Thyroid gland (tissue), 4 donors: ENCODE results near the gene TPMT.

ENCODE experiments used
- POLR2A ChIP-seq, 2 donors: fragments of 450-650 bp; IDR thresholded peaks; one replicate each; pipeline ENCODE4 v1.6.1; 2017; ENCODE audit warnings: antibody characterized with exemption in 2 of 2, mild to moderate bottlenecking in 2 of 2, moderate library complexity in 1 of 2
- TF ChIP-seq, protein P1 (sequence below), 6 experiments: fragments of 200-600 bp in 3 of 6; fragments of 450-650 bp in 3 of 6; sonication (generic) in 3 of 6; IDR thresholded peaks; one replicate each; pipeline ENCODE4 v1.5.1; 2016 to 2019; ENCODE audit warnings: antibody characterized with exemption in 6 of 6, mild to moderate bottlenecking in 2 of 6, inconsistent platforms in 1 of 6, moderate library complexity in 1 of 6

DNA sequence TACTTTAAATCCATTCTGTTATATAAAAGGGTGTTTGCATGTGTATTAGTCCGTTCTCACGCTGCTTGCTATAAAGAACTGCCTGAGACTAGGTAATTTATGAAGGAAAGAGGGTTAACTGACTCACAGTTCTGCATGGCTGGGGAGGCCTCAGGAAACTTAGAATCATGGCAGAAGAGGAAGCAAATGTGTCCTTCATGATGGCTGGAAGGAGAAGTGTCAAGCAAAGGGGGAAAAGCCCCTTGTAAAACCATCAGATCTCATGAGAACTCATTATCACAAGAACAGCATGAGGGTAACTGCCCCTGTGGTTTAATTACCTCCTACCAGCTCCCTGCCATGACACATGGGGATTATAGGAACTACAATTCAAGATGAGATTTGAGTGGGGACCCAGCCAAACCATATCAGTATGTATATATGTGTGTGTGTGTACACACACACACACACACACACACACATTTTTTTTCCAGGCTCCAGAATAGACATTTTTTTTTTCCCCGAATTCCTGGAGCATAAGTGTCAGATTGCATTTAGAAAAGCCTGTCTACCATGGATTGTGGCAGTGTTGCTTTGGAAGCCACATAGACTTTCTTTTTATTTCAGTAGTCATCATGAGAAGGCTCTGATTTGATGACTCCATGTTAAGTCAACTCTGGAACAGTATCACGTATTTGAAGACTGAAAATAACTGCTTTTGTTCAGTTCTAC lies 31.8 kb upstream of the TPMT start:
- no peak for TF ChIP-seq POLR2A (IDR thresholded peaks at IDR 0.05)
- TF ChIP-seq, protein P1, sequence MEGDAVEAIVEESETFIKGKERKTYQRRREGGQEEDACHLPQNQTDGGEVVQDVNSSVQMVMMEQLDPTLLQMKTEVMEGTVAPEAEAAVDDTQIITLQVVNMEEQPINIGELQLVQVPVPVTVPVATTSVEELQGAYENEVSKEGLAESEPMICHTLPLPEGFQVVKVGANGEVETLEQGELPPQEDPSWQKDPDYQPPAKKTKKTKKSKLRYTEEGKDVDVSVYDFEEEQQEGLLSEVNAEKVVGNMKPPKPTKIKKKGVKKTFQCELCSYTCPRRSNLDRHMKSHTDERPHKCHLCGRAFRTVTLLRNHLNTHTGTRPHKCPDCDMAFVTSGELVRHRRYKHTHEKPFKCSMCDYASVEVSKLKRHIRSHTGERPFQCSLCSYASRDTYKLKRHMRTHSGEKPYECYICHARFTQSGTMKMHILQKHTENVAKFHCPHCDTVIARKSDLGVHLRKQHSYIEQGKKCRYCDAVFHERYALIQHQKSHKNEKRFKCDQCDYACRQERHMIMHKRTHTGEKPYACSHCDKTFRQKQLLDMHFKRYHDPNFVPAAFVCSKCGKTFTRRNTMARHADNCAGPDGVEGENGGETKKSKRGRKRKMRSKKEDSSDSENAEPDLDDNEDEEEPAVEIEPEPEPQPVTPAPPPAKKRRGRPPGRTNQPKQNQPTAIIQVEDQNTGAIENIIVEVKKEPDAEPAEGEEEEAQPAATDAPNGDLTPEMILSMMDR (IDR thresholded peaks at IDR 0.05), result no peak
